Astrocyte of the cerebellum (primary cell): ENCODE results near the gene PLEKHA1.
A peak's percentile ranks its signal among the peaks of the same experiment; 100 is the strongest.

ENCODE experiments used
- DNase-seq: peaks from one replicate; pipeline ENCODE4 v3.0.0-alpha.2; 2011; ENCODE audit warnings: low read depth
- H3K4me3 ChIP-seq: 2 replicates; pipeline ENCODE4 v1.5.1; 2011; ENCODE audit warnings: mild to moderate bottlenecking, low read depth, low read length, moderate library complexity
- CTCF ChIP-seq: IDR thresholded peaks from 2 replicates; pipeline ENCODE4 v1.5.1; 2012; ENCODE audit warnings: low read length, low read depth, moderate library complexity, mild to moderate bottlenecking; ENCODE audit errors: missing control alignments
- in situ Hi-C: cut with HindIII; loops from 2 replicates; pipeline ENCODE4 v1.10.0; 2017; ENCODE audit warnings: low sequenced_read_pairs

PLEKHA1 gene

GRCh38 chr10:122435212-122435827 is 60.8 kb downstream of the PLEKHA1 start:
- H3K4me3 ChIP-seq, result no peak overlapping the region
- in situ Hi-C loops, result loop anchor here (25.0 kb wide), 1 partner anchor 273 kb away; no protein-coding TSS in a partner anchor
- peak; percentile 44 for DNase-seq
- TF ChIP-seq CTCF, result no peak

GRCh38 chr10:122441961-122442360 is 67.5 kb downstream of the PLEKHA1 start:
- TF ChIP-seq CTCF, result no peak
- peak; percentile 36 for DNase-seq
- H3K4me3 ChIP-seq, result no peak overlapping the region
- in situ Hi-C loops, result loop anchor here (25.0 kb wide), 1 partner anchor 280 kb away; no protein-coding TSS in a partner anchor

- DNase-seq, result no peak
- no peak overlapping the region for H3K4me3 ChIP-seq
- in situ Hi-C loops, result loop anchor here (25.0 kb wide), 1 partner anchor 283 kb away; no protein-coding TSS in a partner anchor
- TF ChIP-seq CTCF, result no peak
These were observed 71.0 kb downstream of the PLEKHA1 start for GRCh38 chr10:122445469-122445868.

- H3K4me3 ChIP-seq, result no peak overlapping the region
- DNase-seq, result no peak
- TF ChIP-seq CTCF, result no peak
- in situ Hi-C loops, result loop anchor here (25.0 kb wide), 1 partner anchor 284 kb away; no protein-coding TSS in a partner anchor
These were observed 71.4 kb downstream of the PLEKHA1 start for GRCh38 chr10:122445904-122446303.

- no peak for TF ChIP-seq CTCF
- DNase-seq, result peak; percentile 29
- in situ Hi-C loops, result loop anchor here (25.0 kb wide), 1 partner anchor 285 kb away; no protein-coding TSS in a partner anchor
- H3K4me3 ChIP-seq, result no peak overlapping the region
These were observed 72.3 kb downstream of the PLEKHA1 start for GRCh38 chr10:122446668-122447423.

GRCh38 chr10:122448600-122448999 is 74.1 kb downstream of the PLEKHA1 start:
- no peak overlapping the region for H3K4me3 ChIP-seq
- in situ Hi-C loops, result loop anchor here (25.0 kb wide), 1 partner anchor 286 kb away; no protein-coding TSS in a partner anchor
- TF ChIP-seq CTCF, result no peak
- DNase-seq, result no peak
